WTC11 (cell line): ENCODE measurements around the gene FKBP4.

Experiments used
- FOXJ3 ChIP-seq: sonication (generic); formaldehyde crosslinking; IDR thresholded peaks from 2 replicates; pipeline ENCODE4 v1.9.0; 2021; ENCODE audit warnings: missing genetic modification reagents, mild to moderate bottlenecking, borderline replicate concordance
- NFATC4 ChIP-seq: fragments of 250-450 bp; sonication (Bioruptor Pico); IDR thresholded peaks from 2 replicates; pipeline ENCODE4 v1.9.0; 2021; ENCODE audit warnings: mild to moderate bottlenecking
- NR3C1 ChIP-seq: sonication (generic); formaldehyde crosslinking; conservative IDR thresholded peaks from 2 replicates; pipeline ENCODE4 v1.8.1; 2023; ENCODE audit warnings: low read depth, mild to moderate bottlenecking, missing genetic modification reagents
- RELA ChIP-seq: sonication (generic); formaldehyde crosslinking; IDR thresholded peaks from 2 replicates; pipeline ENCODE4 v1.8.1; 2022; ENCODE audit warnings: missing genetic modification reagents, mild to moderate bottlenecking, borderline replicate concordance
- ZBTB21 ChIP-seq: sonication (generic); formaldehyde crosslinking; IDR thresholded peaks from 2 replicates; pipeline ENCODE4 v1.8.1; 2023; ENCODE audit warnings: mild to moderate bottlenecking, missing genetic modification reagents, borderline replicate concordance
- ZNF138 ChIP-seq: sonication (generic); formaldehyde crosslinking; conservative IDR thresholded peaks from 2 replicates; pipeline ENCODE4 v1.8.1; 2022; ENCODE audit warnings: mild to moderate bottlenecking, moderate library complexity, missing genetic modification reagents
- ZNF512 ChIP-seq: sonication (generic); formaldehyde crosslinking; IDR thresholded peaks from 2 replicates; pipeline ENCODE4 v1.8.1; 2022; ENCODE audit warnings: missing genetic modification reagents, borderline replicate concordance
- ZSCAN18 ChIP-seq: fragments of 250-450 bp; sonication (Bioruptor Pico); IDR thresholded peaks from 2 replicates; pipeline ENCODE4 v2.1.2; 2022; ENCODE audit warnings: mild to moderate bottlenecking, moderate library complexity
- TF ChIP-seq, protein P1 (sequence below): sonication (generic); formaldehyde crosslinking; IDR thresholded peaks from 2 replicates; pipeline ENCODE4 v1.8.0; 2022; ENCODE audit warnings: mild to moderate bottlenecking, missing genetic modification reagents
- TF ChIP-seq, protein P2 (sequence below): fragments of 200-600 bp; IDR thresholded peaks from 2 replicates; pipeline ENCODE4 v1.8.0; 2022; ENCODE audit warnings: antibody characterized with exemption
- TF ChIP-seq, protein P3 (sequence below): sonication (generic); formaldehyde crosslinking; IDR thresholded peaks from 2 replicates; pipeline ENCODE4 v1.8.1; 2022; ENCODE audit warnings: low read depth, mild to moderate bottlenecking, moderate library complexity, missing genetic modification reagents, borderline replicate concordance

DNA sequence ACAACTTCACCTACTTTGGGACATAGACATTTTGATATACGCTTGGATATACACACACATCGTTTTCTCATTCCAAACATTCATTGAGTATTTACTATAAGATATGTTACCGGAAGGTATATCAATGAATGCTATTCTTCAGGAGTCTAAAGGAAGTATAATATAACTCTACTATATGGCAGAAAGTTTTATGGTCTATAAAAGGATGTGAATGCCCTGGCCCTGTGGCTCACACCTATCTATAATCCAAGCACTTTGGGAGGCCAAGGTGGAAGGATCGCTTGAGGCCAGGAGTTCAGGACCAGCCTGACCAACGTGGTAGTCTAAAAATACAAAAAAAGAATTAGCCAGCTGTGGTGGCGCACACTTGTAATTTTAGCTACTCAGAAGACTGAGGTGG is 34.5 kb downstream of the FKBP4 start:
- TF ChIP-seq FOXJ3 (CRISPR knock-in tag): no peak
- TF ChIP-seq, protein P1, sequence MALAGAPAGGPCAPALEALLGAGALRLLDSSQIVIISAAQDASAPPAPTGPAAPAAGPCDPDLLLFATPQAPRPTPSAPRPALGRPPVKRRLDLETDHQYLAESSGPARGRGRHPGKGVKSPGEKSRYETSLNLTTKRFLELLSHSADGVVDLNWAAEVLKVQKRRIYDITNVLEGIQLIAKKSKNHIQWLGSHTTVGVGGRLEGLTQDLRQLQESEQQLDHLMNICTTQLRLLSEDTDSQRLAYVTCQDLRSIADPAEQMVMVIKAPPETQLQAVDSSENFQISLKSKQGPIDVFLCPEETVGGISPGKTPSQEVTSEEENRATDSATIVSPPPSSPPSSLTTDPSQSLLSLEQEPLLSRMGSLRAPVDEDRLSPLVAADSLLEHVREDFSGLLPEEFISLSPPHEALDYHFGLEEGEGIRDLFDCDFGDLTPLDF (CRISPR knock-in tag): no peak
- TF ChIP-seq, protein P2, sequence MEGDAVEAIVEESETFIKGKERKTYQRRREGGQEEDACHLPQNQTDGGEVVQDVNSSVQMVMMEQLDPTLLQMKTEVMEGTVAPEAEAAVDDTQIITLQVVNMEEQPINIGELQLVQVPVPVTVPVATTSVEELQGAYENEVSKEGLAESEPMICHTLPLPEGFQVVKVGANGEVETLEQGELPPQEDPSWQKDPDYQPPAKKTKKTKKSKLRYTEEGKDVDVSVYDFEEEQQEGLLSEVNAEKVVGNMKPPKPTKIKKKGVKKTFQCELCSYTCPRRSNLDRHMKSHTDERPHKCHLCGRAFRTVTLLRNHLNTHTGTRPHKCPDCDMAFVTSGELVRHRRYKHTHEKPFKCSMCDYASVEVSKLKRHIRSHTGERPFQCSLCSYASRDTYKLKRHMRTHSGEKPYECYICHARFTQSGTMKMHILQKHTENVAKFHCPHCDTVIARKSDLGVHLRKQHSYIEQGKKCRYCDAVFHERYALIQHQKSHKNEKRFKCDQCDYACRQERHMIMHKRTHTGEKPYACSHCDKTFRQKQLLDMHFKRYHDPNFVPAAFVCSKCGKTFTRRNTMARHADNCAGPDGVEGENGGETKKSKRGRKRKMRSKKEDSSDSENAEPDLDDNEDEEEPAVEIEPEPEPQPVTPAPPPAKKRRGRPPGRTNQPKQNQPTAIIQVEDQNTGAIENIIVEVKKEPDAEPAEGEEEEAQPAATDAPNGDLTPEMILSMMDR: no peak
- TF ChIP-seq, protein P3, sequence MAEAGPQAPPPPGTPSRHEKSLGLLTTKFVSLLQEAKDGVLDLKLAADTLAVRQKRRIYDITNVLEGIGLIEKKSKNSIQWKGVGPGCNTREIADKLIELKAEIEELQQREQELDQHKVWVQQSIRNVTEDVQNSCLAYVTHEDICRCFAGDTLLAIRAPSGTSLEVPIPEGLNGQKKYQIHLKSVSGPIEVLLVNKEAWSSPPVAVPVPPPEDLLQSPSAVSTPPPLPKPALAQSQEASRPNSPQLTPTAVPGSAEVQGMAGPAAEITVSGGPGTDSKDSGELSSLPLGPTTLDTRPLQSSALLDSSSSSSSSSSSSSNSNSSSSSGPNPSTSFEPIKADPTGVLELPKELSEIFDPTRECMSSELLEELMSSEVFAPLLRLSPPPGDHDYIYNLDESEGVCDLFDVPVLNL (CRISPR knock-in tag): no peak
- no peak for TF ChIP-seq ZBTB21 (CRISPR knock-in tag)
- TF ChIP-seq NR3C1 (CRISPR knock-in tag): no peak
- TF ChIP-seq RELA (CRISPR knock-in tag): no peak
- no peak for TF ChIP-seq ZSCAN18 (CRISPR knock-in tag)
- no peak for TF ChIP-seq ZNF512
- no peak for TF ChIP-seq ZNF138 (CRISPR knock-in tag)
- no peak for TF ChIP-seq NFATC4 (CRISPR knock-in tag)
